GM21529 (cell line): ENCODE measurements around the gene MAP3K3.

Source experiments
- ATAC-seq: cut with Tn5 transposase; IDR thresholded peaks from one replicate; pipeline ENCODE4 v1.9.1; 2021; ENCODE audit not compliant: unreplicated experiment

MAP3K3 gene

GRCh38 chr17:63649813-63650212 lies 27.6 kb downstream of the MAP3K3 start:
- ATAC-seq = no peak

DNA sequence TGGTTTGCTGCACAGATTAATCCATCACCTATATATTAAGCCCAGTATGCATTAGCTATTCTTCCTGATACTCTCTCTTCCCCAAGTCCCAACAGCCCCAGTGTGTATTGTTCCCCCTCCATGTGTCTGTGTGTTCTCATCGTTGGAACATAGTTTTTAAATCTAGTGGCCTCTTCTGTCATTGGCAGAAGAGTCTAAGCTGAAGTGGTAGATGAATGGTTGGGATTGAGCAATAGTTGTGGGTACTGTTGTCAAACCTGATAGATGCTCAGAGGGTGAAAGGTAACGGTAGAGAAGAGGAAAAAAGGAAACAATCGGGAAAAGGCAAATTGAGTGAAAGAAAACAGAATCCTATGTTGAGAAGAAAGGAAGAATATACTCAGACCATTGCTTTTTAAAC lies 29.9 kb downstream of the MAP3K3 start:
- ATAC-seq = no peak

GRCh38 chr17:63653050-63653449 lies 30.8 kb downstream of the MAP3K3 start:
- no peak for ATAC-seq

DNA sequence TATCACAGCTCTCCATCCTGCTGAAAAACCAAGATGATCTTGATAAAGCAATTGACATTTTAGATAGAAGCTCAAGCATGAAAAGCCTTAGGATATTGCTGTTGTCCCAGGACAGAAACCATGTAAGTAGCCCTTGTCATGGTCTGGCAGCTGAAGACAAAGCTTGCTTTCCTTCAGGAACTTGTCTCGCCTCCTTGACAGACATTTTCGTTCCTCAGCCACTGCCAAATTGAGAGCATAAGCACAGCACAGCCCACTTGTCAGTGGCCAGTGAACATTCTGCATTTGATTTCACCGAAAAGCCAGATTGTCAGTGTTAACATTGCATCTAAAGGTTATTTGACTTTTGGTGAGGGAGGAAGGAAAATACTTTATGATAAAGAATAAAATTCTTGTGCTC lies 35.6 kb downstream of the MAP3K3 start:
- ATAC-seq = no peak

DNA sequence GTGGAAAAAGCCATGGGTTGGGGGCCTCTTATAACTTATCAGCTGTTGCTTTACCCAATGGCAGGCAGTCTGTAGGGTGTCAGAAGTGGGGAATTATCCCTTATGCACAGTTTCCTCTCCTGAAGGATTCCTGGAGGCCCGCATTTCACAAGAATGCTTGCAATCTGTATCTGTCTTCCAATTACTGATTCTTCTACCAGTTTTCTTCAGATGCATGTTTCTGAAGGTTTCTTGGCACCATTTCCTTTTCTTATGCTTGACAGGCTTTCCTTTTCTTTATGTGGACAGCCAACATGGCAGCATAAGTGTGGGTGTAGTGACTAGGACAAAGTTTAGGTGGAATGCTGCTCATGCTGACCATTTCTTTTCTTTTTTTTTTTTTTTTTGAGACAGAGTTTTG lies 36.1 kb downstream of the MAP3K3 start:
- ATAC-seq = no peak

DNA sequence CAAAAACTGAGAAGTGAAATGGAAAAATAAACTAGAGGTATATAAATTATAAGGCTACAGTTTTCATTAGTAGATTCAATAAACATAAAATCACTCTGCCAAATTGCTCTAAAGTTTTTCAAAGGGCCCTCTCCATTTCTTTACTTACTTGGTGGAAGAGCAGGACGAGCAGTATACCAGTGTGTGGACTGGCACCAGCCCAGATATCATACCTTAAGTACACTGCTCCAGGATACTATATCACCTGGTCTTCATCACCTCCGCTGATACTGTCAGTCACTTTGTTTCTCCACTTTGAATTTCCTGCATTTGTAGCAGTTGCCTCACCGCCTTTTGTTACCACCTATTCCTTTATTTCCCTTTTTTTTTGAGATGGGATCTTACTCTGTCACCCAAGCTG lies 37.6 kb downstream of the MAP3K3 start:
- no peak for ATAC-seq

DNA sequence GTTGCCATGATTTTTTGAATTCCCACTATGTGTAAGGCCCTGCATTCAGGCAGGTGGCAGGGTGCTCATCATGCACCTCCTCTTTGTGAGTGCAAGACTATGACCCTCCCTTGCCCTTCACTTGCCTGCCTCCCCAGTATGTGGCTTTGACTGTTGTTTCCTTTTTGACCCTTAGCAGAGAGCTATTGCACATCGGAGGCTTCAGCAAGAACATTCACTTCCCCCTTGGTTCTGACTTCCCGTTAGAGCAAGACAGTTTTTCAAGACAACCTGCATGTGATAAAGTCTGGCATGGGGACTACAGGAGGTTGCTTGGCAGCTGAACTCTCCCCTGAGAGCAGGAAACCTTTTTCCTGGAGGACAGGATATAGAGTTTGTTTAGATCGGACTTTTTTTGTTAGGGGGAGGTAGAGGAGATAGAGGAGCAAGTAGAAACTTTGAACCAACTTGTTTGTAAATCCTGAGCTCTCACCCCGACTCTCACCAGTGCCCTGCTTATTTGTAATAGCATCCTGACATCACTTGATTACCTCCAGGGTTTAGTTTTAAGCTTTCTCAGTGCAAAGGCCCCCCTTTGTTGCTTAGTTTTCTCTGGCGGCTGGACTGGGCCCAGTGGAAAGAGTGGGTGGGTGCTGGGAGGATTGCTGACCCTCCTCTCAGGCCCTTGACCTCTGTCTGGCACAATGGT lies 43.5 kb downstream of the MAP3K3 start:
- ATAC-seq = no peak

DNA sequence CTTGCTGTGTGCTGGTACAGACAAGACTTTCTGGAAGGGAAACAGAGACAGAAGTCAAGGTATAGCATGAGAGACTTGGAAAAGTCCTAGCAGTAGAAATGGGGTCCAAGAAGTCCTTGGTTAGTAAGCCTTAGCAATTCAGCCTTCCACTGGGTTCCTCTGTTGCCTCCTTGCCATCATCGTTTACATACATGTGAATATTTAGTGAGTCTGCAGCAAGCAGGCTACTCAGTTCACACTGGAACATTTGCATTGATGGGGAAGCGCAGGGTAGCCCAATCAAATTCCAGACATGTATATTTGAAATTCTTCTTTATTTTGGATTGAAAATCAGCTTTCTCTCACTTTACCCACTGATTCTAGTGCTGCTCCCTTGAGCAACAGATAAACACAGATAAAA lies 50.6 kb downstream of the MAP3K3 start:
- no peak for ATAC-seq

DNA sequence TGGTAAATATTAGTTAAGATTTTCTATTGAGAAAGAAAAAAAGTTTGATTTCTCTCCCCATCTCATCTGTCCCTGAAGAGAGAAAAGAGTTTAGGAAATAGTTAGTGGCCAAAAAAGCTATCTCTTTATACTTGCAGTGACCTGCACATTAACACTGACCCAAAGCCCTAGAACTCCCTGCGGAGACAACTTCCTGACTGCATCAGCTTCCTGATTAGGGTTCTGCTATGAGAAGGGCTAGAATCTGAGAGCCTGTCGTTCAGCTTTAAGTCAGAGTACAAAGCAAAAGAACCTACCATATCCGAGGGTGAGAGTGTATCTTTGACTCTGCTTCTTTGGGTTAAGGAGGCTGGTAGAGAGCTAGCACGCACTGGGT lies 53.0 kb downstream of the MAP3K3 start:
- ATAC-seq = no peak

DNA sequence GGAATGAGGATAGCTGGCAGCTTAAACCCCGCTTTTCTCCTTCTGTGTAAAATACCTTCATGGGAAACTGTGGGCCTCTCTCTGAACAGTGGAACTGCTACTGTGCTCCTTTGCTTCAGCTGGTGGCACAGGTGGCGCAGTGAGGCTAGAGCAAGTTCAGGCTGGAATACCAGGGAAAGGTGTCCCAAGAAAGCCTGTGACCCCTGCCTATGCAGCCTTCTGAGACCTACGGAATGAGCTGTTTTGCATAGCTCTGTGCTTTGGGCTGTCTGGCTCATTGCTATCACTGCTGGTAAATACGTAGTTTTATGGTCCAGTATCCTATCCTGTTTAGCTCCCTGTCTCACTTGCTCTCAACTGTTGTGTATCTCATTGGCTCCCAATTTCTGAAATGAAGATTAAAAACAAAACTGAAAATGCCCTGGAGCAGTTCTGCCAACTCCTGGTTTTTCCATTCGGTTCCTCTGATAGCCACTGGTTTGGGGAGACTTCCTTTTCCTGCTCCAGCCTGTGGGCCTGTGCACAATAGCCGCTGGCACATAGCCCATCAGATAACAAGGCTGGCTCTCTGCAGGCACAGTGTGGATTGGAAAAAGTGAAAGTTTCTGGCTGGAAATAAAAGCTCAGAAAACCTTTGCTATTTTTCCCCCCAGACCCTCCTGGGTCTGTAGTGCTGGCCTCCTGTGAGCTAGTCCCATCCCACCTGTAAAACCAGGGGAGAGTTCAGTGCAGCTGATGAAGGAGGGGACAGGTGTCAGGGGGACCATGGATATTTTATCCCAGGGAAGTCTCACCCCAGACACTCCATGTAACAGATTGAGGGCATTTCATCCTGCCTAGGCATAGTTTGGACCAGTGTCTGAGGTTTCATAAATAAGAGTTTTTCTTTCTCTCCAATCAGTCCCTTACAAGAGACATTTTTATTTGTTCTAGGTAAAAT lies 53.7 kb downstream of the MAP3K3 start:
- no peak for ATAC-seq

- ATAC-seq = no peak
Measured at GRCh38 chr17:63676584-63676983, 54.4 kb downstream of the MAP3K3 start.

- no peak for ATAC-seq
Measured at GRCh38 chr17:63679214-63679613, 57.0 kb downstream of the MAP3K3 start.

DNA sequence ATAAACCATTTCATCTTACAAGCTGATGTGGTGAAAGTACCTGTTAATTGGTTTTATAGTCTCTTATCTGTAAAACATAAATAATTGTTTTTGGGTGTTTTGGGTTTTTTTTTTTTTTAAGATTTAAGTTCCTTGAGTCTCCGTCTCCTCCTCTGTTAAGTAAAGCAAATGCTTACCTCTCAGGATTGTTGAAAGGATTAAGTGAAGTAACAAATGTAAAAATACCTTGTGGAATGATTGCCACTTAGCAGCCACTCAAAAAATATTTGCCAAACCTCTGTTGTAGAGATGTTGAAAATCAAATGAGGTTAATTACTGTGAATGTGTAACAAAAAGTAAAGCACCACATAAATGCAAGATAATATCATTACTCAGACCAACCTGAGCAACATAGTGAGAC lies 58.5 kb downstream of the MAP3K3 start:
- no peak for ATAC-seq

DNA sequence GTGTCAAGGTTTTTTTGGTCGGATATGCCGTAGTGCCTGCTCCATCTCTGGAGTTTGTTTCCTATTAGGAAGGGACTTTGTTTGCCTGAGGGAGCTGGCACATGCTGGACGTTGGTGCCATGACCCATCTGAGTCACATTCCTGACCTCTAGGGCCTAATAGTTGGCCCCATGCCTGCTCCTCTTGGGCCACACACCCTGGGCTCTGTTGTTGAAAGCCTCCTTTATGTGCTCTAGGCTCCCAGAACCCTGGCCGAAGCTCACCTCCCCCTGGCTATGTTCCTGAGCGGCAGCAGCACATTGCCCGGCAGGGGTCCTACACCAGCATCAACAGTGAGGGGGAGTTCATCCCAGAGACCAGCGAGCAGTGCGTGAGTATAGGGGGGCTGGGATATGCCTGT lies 59.3 kb downstream of the MAP3K3 start:
- no peak for ATAC-seq

DNA sequence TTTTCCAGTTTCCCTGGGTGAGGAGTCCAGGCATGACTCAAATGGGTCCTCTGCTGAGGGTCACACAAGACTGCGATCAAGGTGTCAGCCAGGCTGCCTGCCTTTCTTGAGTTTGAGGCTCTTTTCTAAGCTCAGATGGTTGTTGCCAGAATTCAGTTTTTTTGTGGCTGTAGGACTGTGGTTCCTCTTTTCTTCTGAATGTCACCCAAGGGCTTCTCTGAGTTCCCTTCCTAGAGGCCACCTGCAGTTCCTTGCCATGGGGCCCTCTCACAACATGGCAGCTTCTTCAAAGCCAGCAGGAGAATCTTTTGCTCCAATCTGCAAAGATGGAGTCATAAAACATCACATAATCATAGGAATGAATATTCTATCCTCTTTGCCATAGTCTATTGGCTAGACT lies 60.2 kb downstream of the MAP3K3 start:
- ATAC-seq = no peak

DNA sequence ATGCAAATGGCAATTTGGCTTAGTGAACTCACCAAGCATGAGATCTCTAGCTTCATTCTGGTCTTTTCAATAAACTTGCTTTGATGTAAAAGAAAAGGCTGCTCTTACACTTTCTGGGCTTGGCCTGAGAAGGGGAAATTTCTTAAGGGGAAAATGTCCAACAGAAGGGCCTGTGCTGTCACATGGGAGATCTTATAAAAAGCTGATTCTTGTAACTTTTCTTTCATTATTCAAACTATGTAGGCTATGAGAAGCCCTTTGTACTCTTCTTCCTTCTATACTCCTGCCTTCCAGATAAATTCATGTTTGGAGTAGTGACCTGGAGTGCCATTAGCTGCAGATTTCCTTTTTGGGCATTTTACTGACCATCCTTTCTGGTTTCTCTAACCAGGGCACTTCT lies 60.8 kb downstream of the MAP3K3 start:
- no peak for ATAC-seq

- no peak for ATAC-seq
Measured at GRCh38 chr17:63685041-63685440, 62.8 kb downstream of the MAP3K3 start.

DNA sequence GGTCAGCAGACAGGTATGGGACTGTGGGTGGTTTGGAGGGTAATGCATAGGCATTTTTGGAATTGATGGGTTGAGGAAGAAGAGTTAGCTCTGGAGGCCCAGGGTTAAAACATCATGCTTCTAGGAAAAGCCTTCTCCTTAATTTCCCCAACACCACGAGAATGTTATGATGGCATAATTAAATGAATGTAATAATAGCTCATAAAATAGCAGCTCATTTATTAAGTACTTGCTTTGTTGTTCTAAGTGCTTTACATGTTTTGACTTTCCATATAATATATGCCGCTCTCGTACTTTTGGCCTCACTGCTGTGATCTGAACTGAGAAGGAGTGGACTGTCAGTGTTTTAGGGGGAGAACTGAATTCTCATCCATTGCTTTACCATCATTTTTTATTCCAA lies 63.4 kb downstream of the MAP3K3 start:
- no peak for ATAC-seq

DNA sequence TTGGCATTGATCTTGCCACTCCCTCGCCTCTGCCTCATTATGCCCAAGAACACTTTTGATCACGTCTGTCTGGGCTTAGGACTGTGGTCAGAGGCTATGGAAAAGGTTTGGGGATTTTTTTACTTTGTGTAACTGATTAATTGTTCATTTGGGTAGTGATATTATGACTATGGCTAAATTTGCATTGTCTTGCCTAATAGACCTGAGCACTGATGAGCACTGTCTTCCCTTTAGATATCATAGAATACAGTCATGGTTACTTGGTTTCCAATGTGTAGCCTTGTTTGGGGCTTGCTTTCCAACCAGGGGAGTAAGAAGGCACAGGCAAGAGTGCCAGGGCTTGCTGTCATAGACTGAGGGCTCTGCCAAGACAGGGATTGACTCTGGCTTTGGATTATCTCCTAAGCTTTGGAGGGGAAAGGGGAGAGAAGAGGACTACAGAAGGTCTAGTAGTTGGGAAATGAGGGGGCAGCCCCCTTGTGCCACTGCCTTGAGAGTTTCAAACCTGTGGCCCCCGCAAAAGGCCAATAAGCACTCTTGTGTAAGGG lies 64.0 kb downstream of the MAP3K3 start:
- no peak for ATAC-seq

GRCh38 chr17:63688396-63689020 lies 66.3 kb downstream of the MAP3K3 start:
- no peak for ATAC-seq

DNA sequence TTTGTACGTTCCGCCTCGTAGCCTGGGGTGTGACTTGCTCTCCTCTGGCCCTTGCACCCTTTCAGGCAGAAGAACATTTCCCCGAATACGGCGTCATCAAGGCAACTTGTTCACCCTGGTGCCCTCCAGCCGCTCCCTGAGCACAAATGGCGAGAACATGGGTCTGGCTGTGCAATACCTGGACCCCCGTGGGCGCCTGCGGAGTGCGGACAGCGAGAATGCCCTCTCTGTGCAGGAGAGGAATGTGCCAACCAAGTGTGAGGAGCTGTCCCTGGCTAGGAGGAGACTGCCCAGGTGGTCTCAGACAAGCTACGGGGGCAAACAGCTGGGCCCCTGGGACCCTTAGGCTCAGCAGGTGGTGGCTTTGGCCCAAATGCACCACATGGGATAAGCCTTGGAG lies 67.3 kb downstream of the MAP3K3 start:
- ATAC-seq = no peak
